H9 (cell line): Measurements from ENCODE around the gene ZNF280C. TPM values are rescaled to one million over a fixed set of nuclear protein-coding genes. Genes with fewer than 3 reads are reported as not detected.

Experiments used
- DNase-seq: peaks from one replicate; pipeline ENCODE4 v3.0.0-alpha.2; 2017
- H2AFZ ChIP-seq: one replicate; pipeline ENCODE4 v1.6.1; 2013; ENCODE audit warnings: mild to moderate bottlenecking, low read length, control low read depth, moderate library complexity
- H2AK5ac ChIP-seq: 2 replicates; pipeline ENCODE4 v1.6.1; 2013; ENCODE audit warnings: low read length, control low read depth, mixed read lengths; ENCODE audit not compliant: insufficient read length
- H2BK120ac ChIP-seq: one replicate; pipeline ENCODE4 v1.6.1; 2013; ENCODE audit warnings: low read depth, mild to moderate bottlenecking, low read length, control low read depth, inconsistent platforms; ENCODE audit not compliant: poor library complexity, severe bottlenecking
- H2BK12ac ChIP-seq: 2 replicates; pipeline ENCODE4 v1.6.1; 2013; ENCODE audit warnings: low read length, control low read depth, mixed read lengths, low read depth; ENCODE audit not compliant: insufficient read length
- H2BK15ac ChIP-seq: 2 replicates; pipeline ENCODE4 v1.6.1; 2013; ENCODE audit warnings: low read depth, low read length, control low read depth
- H2BK20ac ChIP-seq: one replicate; pipeline ENCODE4 v1.6.1; 2013; ENCODE audit warnings: low read depth, mild to moderate bottlenecking, low read length, control low read depth, inconsistent platforms; ENCODE audit not compliant: poor library complexity, severe bottlenecking
- H2BK5ac ChIP-seq: 2 replicates; pipeline ENCODE4 v1.6.1; 2013; ENCODE audit warnings: low read length, control low read depth, mixed read lengths; ENCODE audit not compliant: insufficient read length
- H3K14ac ChIP-seq: 2 replicates; pipeline ENCODE4 v1.6.1; 2013; ENCODE audit warnings: low read length, control low read depth; ENCODE audit not compliant: insufficient read depth
- H3K18ac ChIP-seq: 2 replicates; pipeline ENCODE4 v1.6.1; 2013; ENCODE audit warnings: low read depth, mild to moderate bottlenecking, mixed read lengths, low read length, control low read depth; ENCODE audit not compliant: insufficient read length
- H3K23ac ChIP-seq: 2 replicates; pipeline ENCODE4 v1.6.1; 2013; ENCODE audit warnings: low read length, control low read depth, mixed read lengths, low read depth; ENCODE audit not compliant: insufficient read length
- H3K23me2 ChIP-seq: 2 replicates; pipeline ENCODE4 v1.6.1; 2013; ENCODE audit warnings: low read depth, mild to moderate bottlenecking, mixed read lengths, low read length, control low read depth; ENCODE audit not compliant: insufficient read length, poor library complexity, severe bottlenecking
- H3K27ac ChIP-seq: 2 replicates; pipeline ENCODE4 v1.5.1; 2013; ENCODE audit warnings: low read length, control low read depth, mixed read lengths, low read depth; ENCODE audit not compliant: insufficient read length
- H3K27me3 ChIP-seq: 2 replicates; pipeline ENCODE4 v1.6.1; 2013; ENCODE audit warnings: low read length, control low read depth, inconsistent platforms; ENCODE audit not compliant: insufficient read depth
- H3K4ac ChIP-seq: 2 replicates; pipeline ENCODE4 v1.6.1; 2013; ENCODE audit warnings: low read depth, mild to moderate bottlenecking, control low read depth, inconsistent platforms, low read length, moderate library complexity
- H3K4me1 ChIP-seq: 2 replicates; pipeline ENCODE4 v1.6.1; 2013; ENCODE audit warnings: low read length, control low read depth, inconsistent platforms; ENCODE audit not compliant: insufficient read depth
- H3K4me2 ChIP-seq: 2 replicates; pipeline ENCODE4 v1.6.1; 2013; ENCODE audit warnings: low read length, control low read depth, mixed read lengths; ENCODE audit not compliant: insufficient read length, insufficient read depth
- H3K56ac ChIP-seq: 2 replicates; pipeline ENCODE4 v1.6.1; 2013; ENCODE audit warnings: low read depth, mild to moderate bottlenecking, mixed read lengths, low read length, control low read depth; ENCODE audit not compliant: insufficient read length
- H3K79me1 ChIP-seq: 2 replicates; pipeline ENCODE4 v1.6.1; 2013; ENCODE audit warnings: low read depth, mild to moderate bottlenecking, moderate library complexity, low read length, control low read depth, inconsistent platforms; ENCODE audit not compliant: insufficient read depth, poor library complexity, severe bottlenecking
- H3K79me2 ChIP-seq: 2 replicates; pipeline ENCODE4 v1.6.1; 2013; ENCODE audit warnings: low read length, control low read depth, inconsistent platforms; ENCODE audit not compliant: insufficient read depth
- H3K9ac ChIP-seq: 2 replicates; pipeline ENCODE4 v1.6.1; 2013; ENCODE audit warnings: low read length, control low read depth, mixed read lengths; ENCODE audit not compliant: insufficient read length; ENCODE audit errors: extremely low read depth
- H3K9me3 ChIP-seq: one replicate; pipeline ENCODE4 v1.6.1; 2013; ENCODE audit warnings: low read depth, low read length, inconsistent platforms; ENCODE audit not compliant: control insufficient read depth
- H3T11ph ChIP-seq: one replicate; pipeline ENCODE4 v1.6.1; 2013; ENCODE audit warnings: mild to moderate bottlenecking, low read length, control low read depth, inconsistent platforms
- H4K20me1 ChIP-seq: one replicate; pipeline ENCODE4 v1.6.1; 2013; ENCODE audit not compliant: control insufficient read depth, insufficient read length, insufficient read depth
- H4K5ac ChIP-seq: 2 replicates; pipeline ENCODE4 v1.6.1; 2013; ENCODE audit warnings: low read depth, mild to moderate bottlenecking, mixed read lengths, low read length, control low read depth; ENCODE audit not compliant: insufficient read length
- H4K8ac ChIP-seq: replicated peaks from 2 replicates; pipeline ENCODE4 v1.6.1; 2013; ENCODE audit warnings: low read length, control low read depth, mixed read lengths, low read depth; ENCODE audit not compliant: insufficient read length
- H4K91ac ChIP-seq: 2 replicates; pipeline ENCODE4 v1.6.1; 2013; ENCODE audit warnings: low read depth, mild to moderate bottlenecking, moderate library complexity, mixed read lengths, low read length, control low read depth; ENCODE audit not compliant: insufficient read length
- H3K27ac Mint-ChIP-seq, 3 experiments: 2 replicates in 2 of 3; 3 replicates in 1 of 3; pipeline ENCODE4 v1.8.0; 2020 to 2021; ENCODE audit warnings: mixed read lengths in 3 of 3, mild to moderate bottlenecking in 1 of 3, moderate library complexity in 1 of 3
- H3K27me3 Mint-ChIP-seq: 2 replicates; pipeline ENCODE4 v1.8.0; 2021; ENCODE audit warnings: low read depth, mild to moderate bottlenecking, moderate library complexity, mixed read lengths
- H3K36me3 Mint-ChIP-seq, 3 experiments: 2 replicates in 2 of 3; 3 replicates in 1 of 3; pipeline ENCODE4 v1.8.0; 2020 to 2021; ENCODE audit warnings: low read depth in 3 of 3, mixed read lengths in 3 of 3; ENCODE audit not compliant: insufficient read depth in 1 of 3
- H3K4me1 Mint-ChIP-seq, 2 experiments: 2 replicates each; pipeline ENCODE4 v1.8.0; 2020; ENCODE audit warnings: mixed read lengths in 2 of 2
- H3K4me3 Mint-ChIP-seq, 2 experiments: 2 replicates in 1 of 2; 3 replicates in 1 of 2; pipeline ENCODE4 v1.8.0; 2020 to 2021; ENCODE audit warnings: mild to moderate bottlenecking in 2 of 2, mixed read lengths in 2 of 2, moderate library complexity in 1 of 2
- H3K9me3 Mint-ChIP-seq, 2 experiments: 2 replicates in 1 of 2; 3 replicates in 1 of 2; pipeline ENCODE4 v1.8.0; 2020; ENCODE audit warnings: mild to moderate bottlenecking in 2 of 2, mixed read lengths in 2 of 2, moderate library complexity in 1 of 2
- CTCF ChIP-seq: fragments of 200-600 bp; sonication (generic); conservative IDR thresholded peaks from 3 replicates; pipeline ENCODE4 v1.8.0; 2021; ENCODE audit warnings: antibody characterized with exemption, mild to moderate bottlenecking
- WGBS: extraction: QIAGEN DNeasy Blood & Tissue Kit; methylation state at CpG from one replicate; pipeline ENCODE4 v1.1.7; 2013; ENCODE audit warnings: missing lambda C conversion rate, low lambda C conversion rate, mixed read lengths; ENCODE audit not compliant: insufficient read length; ENCODE audit errors: extremely low coverage; 5-methylcytosine and 5-hydroxymethylcytosine counted together
- total RNA-seq: library from RNA; stranded (reverse); gene quantifications from 2 replicates; pipeline ENCODE4 v1.2.1, GENCODE V29; 2021

ZNF280C gene
- total RNA-seq, 1 experiment from 2014 or later = 6.6 TPM

- H2BK20ac ChIP-seq = no peak overlapping the region
- H3K27ac ChIP-seq = no peak overlapping the region
- H3K23ac ChIP-seq = no peak overlapping the region
- H2BK120ac ChIP-seq = no peak overlapping the region
- H3K9me3 Mint-ChIP-seq = peaks cover 0 to 40% of the 10 kb centered on the region in 2 experiments; a peak in 2 of 5 replicates
- H3K79me1 ChIP-seq = no peaks in the 10 kb centered on the region
- peaks cover 16% of the 10 kb centered on the region for H3K9me3 ChIP-seq
- no peak overlapping the region for H3K14ac ChIP-seq
- no peaks in the 10 kb centered on the region for H4K20me1 ChIP-seq
- no peaks in the 10 kb centered on the region for H3K23me2 ChIP-seq
- no peak overlapping the region for H3K56ac ChIP-seq
- H3K27me3 ChIP-seq = no peaks in the 10 kb centered on the region
- H3K4ac ChIP-seq = no peak overlapping the region
- no peak overlapping the region for H2AK5ac ChIP-seq
- no peak overlapping the region for H4K8ac ChIP-seq
- no peak overlapping the region for H3T11ph ChIP-seq
- H3K9ac ChIP-seq = no peak overlapping the region
- H3K27ac Mint-ChIP-seq = no peak overlapping the region
- H2BK15ac ChIP-seq = no peak overlapping the region
- no CpG with 5 or more reads among the region's 2 CpGs for WGBS
- no peaks in the 10 kb centered on the region for H3K79me2 ChIP-seq
- H4K91ac ChIP-seq = no peak overlapping the region
- H3K4me1 ChIP-seq = no peaks in the 10 kb centered on the region
- no peak overlapping the region for H4K5ac ChIP-seq
- H2BK12ac ChIP-seq = no peak overlapping the region
- H2BK5ac ChIP-seq = no peak overlapping the region
- no peak overlapping the region for H3K4me3 Mint-ChIP-seq
- no peak for TF ChIP-seq CTCF
- H3K4me1 Mint-ChIP-seq = no peaks in the 10 kb centered on the region
- H2AFZ ChIP-seq = no peak overlapping the region
- no peak for DNase-seq
- H3K4me2 ChIP-seq = no peak overlapping the region
- H3K36me3 Mint-ChIP-seq = peaks cover 46 to 70% (median 62%) of the 10 kb centered on the region in 3 experiments; a peak in 6 of 7 replicates
- H3K18ac ChIP-seq = no peak overlapping the region
- H3K27me3 Mint-ChIP-seq = no peaks in the 10 kb centered on the region
These were observed 55.3 kb downstream of the ZNF280C start for GRCh38 chrX:130213376-130213775.
